ENCODE data around the gene STK10.

- TF ChIP-seq CTCF (IDR thresholded peaks at IDR 0.05; ENCODE audit: low read depth, low read length, missing input control) (no peak), GABPA (IDR thresholded peaks at IDR 0.05 in 1 of 2, conservative IDR thresholded peaks at IDR 0.05 in 1 of 2) (no peak), TAF1 (conservative IDR thresholded peaks at IDR 0.05) (no peak), RAD21 (IDR thresholded peaks at IDR 0.05) (no peak), MAX (IDR thresholded peaks at IDR 0.05) (no peak), REST (IDR thresholded peaks at IDR 0.05) (no peak), ATF3 (IDR thresholded peaks at IDR 0.05) (no peak), NR2F2 (IDR thresholded peaks at IDR 0.05) (no peak), FOXA2 (IDR thresholded peaks at IDR 0.05) (no peak), RXRA (IDR thresholded peaks at IDR 0.05) (no peak)
Measured at GRCh38 chr5:172182291-172182690, 5.7 kb downstream of the STK10 start.
